ENCODE measurements around the gene UBC.
"Not testable (repeated sequence)": the region's sequence is repeated elsewhere in the genome, so short reads cannot be mapped to it uniquely, and the experiment has no call there.

The UBC gene

DNA sequence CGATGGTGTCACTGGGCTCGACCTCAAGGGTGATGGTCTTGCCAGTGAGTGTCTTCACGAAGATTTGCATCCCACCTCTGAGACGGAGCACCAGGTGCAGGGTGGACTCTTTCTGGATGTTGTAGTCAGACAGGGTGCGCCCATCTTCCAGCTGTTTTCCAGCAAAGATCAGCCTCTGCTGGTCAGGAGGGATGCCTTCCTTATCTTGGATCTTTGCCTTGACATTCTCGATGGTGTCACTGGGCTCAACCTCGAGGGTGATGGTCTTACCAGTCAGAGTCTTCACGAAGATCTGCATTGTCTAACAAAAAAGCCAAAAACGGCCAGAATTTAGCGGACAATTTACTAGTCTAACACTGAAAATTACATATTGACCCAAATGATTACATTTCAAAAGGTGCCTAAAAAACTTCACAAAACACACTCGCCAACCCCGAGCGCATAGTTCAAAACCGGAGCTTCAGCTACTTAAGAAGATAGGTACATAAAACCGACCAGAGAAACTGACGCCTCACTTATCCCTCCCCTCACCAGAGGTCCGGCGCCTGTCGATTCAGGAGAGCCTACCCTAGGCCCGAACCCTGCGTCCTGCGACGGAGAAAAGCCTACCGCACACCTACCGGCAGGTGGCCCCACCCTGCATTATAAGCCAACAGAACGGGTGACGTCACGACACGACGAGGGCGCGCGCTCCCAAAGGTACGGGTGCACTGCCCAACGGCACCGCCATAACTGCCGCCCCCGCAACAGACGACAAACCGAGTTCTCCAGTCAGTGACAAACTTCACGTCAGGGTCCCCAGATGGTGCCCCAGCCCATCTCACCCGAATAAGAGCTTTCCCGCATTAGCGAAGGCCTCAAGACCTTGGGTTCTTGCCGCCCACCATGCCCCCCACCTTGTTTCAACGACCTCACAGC is 717 bp downstream of the UBC start:
- DNase-seq: no peak

GRCh38 chr12:124912529-124913287 is 1.7 kb downstream of the UBC start:
- DNase-seq: not testable (repeated sequence)

DNA sequence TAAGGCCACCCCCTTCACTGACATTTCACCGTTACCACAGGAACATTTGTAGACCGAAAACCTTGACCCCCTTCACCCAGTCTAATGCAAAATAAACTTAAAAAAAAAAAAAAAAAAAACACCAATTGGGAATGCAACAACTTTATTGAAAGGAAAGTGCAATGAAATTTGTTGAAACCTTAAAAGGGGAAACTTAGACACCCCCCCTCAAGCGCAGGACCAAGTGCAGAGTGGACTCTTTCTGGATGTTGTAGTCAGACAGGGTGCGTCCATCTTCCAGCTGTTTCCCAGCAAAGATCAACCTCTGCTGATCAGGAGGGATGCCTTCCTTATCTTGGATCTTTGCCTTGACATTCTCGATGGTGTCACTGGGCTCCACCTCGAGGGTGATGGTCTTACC is 2.9 kb downstream of the UBC start:
- not testable (repeated sequence) for DNase-seq

- no peak for DNase-seq
These were observed 3.6 kb downstream of the UBC start for GRCh38 chr12:124910561-124911478.

GRCh38 chr12:124909831-124910560 is 4.5 kb downstream of the UBC start:
- no peak for DNase-seq

DNA sequence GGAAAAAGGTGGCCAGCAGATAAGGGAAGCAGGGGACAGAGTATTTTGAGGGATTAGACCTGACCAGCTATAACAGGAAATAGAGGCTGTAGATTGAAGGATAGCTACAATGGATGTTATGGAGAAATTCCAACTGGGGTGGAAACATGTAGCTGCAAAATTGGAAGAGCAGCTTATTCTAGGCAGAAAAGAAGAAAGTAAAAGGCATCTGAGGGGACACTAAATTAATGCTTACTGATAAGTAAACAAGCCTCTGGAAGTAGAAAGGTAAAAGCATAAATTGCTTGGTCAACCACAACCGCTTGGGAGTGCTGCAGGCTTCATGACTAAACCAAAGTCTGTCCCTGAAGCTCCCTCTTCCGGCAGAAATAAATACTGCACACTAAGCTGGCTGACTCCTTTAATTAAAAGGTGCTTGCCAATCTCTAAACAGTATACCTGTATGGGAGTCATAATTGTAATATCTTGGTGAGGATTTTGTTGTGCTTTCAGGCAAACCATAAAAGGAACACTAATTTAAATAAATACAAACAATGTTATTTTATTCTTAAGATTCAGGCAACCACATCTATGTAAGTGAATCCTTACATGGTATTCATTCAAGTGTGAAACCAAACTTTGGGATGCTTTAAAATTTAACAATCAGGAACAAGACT is 7.7 kb downstream of the UBC start:
- DNase-seq: no peak

GRCh38 chr12:124904306-124905098 is 9.9 kb downstream of the UBC start:
- DNase-seq: peak in 12 of 14 donors; percentile 15 to 91 (median 68)

- no peak for DNase-seq
These were observed 11.5 kb downstream of the UBC start for GRCh38 chr12:124902916-124903315.

- DNase-seq: no peak
These were observed 13.4 kb downstream of the UBC start for GRCh38 chr12:124901003-124901402.

DNA sequence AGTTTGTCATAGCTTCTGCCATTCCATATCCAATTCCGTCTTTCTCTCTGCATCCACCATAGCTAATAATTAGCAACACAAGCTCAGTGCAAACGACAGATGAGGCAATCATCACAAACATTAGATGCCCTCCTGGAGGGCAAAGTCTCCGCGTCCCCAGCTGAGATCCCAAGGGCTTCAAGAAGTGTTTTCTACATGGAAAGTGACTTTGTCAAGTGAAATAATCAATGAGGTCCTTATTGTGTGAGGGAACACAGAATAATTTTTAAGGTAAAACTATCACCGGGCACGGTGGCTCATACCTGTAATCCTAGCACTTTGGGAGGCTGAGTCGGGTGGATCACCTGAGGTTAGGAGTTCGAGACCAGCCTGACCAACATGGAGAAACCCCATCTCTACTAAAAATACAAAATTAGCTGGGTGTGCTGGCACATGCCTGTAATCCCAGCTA is 14.1 kb downstream of the UBC start:
- DNase-seq: not testable (repeated sequence)

DNA sequence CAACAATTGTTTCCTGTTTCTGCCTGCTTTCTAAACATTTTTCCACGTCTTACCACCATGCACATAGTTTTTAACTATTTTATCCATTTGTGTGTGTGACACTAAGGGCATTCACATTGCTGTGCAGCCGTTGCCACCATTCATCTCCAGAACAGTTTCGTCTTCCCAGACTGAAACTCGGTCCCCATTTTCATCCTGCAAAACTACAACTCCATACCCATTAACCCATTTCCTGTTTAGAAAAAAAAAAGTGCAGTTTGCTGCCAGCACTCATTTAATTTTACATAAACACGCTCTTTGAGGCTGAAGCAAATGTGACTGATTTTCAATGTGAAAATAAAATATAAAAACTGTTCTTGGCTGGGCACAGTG is 15.5 kb downstream of the UBC start:
- DNase-seq: no peak

GRCh38 chr12:124898200-124898922 is 16.1 kb downstream of the UBC start:
- peak in 10 of 14 donors; percentile 13 to 81 (median 36) for DNase-seq

DNA sequence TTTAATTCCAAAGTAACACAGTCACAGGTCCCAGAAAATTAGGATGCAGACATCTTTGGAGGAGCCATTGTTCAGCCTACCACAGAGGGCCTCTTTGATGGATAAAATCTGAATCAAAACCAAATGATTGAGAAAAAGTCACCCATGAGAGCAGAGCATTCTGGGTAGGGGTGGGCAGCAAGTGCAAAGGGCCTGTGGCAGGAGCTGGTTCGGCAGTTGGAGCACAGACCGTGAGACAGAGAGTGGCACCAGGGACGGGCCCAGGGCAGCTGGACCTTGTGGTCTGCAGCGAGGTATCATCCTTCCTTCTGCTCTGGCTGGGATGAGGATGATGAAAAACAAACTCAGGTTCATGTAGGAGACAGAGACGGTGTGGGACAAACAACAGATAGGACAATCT is 18.0 kb downstream of the UBC start:
- DNase-seq: no peak

DNA sequence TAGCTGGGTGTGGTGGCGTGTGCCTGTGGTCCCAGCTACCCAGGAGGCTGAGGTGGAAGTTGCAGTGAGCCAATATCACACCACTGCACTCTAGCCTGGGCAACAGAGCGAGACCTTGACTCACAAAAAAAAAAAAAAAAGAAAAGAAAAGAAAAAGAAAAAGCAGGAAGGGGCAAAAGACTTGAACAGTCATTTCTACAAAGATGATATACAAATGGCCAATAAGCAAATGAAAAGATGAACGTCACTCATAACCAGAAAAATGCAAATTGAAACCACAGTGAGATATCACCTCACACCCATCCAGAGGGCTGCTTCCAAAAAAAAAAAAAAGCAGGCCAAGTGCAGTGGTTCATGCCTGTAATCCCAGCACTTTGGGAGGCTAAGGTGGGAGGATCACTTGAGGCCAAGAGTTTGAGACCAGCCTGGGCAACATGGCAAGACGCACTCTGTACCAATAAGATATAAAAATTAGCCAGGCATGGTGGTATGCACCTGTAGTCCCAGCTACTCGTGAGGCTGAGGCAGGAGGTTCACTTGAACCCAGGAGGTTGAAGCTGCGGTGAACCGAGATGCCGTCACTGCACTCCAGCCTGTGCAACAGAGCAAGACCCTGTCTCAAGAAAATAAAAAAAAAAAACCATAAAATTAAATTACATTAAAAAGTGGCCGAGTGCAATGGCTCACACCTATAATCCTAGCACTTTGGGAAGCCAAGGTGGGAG is 20.5 kb downstream of the UBC start:
- DNase-seq: no peak

DNA sequence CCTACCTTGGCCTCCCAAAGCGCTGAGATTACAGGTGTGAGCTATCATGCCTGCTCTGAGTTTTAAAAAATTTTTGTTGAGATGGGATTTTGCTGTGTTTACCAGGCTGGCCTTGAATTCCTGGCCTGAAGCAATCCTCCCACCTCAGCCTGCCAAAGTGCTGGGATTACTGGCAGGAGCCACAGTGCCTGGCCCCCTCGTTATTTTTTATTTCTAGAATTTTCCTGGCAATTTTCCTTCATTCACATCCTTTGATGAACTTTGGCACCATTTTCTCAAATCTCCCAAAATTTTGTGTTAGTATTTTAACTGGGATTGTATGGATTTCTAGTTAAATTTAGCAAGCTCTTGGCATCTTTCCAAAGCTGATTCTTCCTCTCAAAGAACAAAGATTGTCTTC is 26.2 kb downstream of the UBC start:
- peak in 2 of 14 donors; percentile 10 to 16 for DNase-seq

DNA sequence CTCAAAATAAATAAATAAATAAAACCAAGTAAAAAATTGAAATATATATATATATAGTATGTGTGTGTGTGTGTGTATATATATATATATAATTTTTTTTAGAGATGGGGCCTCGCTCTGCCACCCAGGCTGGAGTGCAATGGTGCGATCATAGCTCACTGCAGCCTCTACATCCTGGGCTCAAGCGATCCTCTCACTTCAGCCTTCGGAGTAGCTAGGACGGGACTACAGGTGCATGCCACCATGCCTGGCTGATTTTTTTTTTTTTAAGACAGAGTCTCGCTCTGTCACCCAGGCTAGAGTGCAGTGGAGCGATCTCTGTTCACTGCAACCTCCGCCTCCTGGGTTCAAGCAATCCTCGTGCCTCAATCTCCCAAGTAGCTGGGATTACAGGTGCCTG is 26.7 kb downstream of the UBC start:
- DNase-seq: not testable (repeated sequence)

DNA sequence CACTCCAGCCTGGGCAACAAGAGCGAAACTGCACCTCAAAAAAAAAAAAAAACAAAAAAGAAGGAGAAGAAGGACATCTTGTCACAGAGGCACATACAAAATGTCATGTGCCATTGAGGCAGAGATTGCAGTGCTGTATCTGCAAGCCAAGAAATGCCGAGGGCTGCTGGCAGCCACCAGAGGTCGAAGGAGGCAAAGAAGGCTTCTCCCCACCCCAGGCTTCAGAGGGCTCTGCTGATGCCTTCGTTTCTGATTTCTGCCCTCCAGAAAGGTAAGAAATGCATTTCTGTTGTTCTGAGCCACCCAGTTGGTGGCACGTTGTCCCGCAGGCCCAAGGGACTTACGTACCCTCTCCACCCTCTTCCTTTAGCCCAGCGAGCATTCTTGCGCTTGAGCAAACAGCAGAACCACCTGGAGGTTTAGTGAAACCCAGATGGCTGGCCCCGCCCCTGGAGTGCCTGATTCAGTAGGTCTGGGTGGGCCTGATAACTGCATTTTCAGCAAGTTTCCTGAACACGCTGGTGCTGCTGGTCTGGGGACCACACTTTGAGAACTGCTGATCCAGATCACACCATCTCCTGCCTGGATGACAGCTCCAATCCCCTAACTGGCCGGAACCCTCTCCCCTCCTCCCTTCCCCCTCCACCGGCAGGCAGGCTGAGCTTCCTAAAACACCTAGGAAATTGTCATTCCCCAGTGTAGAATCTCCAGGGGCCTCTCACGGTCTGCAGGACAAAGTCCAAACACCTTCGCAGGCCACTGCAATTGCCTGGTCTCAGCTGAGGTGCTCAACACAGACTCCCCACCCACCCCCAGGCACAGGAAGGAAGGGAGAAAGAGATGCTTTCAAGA is 29.6 kb downstream of the UBC start:
- no peak for DNase-seq
